ENCODE data around the gene TRABD. TPM values are rescaled to one million over a fixed set of nuclear protein-coding genes. Genes with fewer than 3 reads are reported as not detected.

The TRABD gene
- total RNA-seq, 2 experiments from 2014 or later, result 136 to 138 TPM

DNA sequence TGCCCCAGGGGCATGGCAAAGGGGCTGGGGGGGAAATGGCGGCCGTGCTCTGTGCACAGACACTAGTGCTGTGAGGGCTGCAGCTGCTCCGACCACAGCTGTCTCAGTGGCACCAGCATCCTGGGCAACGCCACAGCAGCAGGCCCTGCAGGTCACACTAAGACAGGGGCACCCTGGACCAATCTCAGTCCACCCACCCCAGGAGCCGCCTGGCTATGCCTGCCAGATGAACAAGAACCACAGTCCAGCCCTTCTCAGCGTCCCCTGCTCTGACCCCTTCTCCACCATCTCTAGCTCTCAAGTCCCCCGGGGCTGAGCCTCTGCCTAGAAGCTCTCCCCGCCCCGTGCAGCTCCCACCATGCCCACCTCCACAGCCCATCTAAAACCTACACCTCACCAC lies 42.7 kb downstream of the TRABD start:
- no peak overlapping the region for H3K4me3 Mint-ChIP-seq
- H3K4me1 Mint-ChIP-seq, result no peaks in the 10 kb centered on the region
- DNase-seq, result no peak
- H3K36me3 Mint-ChIP-seq (ENCODE audit: low read depth), result peaks cover 23% of the 10 kb centered on the region
- no peaks in the 10 kb centered on the region for H3K27me3 Mint-ChIP-seq
- ChIA-PET POLR2A (no interaction called here), CTCF (no interaction called here)
- H3K9me3 Mint-ChIP-seq, result no peaks in the 10 kb centered on the region
- no peak overlapping the region for H3K27ac Mint-ChIP-seq

DNA sequence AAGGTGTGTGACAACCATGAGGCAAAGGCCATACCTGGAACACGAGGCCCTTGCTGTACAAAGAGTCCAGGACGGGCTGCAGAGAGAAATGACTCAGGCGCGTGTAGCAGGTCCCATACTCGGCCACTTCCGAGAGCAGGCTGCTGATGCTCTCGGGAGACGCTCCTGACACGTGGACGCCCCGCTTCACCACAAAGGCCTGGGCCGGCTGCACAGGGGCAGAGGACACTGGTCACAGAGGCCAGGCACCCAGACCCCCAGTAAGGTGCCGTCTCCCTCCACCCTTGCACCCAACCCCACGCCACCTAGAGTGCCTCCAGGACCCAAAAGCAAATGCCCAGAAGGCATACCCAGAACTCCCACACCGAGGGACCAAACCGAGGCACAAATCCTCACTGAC lies 43.7 kb downstream of the TRABD start:
- Mint-ChIP-seq H3K36me3 (ENCODE audit: low read depth) (peaks cover 21% of the 10 kb centered on the region), H3K4me1 (no peaks in the 10 kb centered on the region), H3K27ac (no peak overlapping the region), H3K4me3 (no peak overlapping the region), H3K27me3 (no peaks in the 10 kb centered on the region), H3K9me3 (no peaks in the 10 kb centered on the region)
- POLR2A ChIA-PET, result no interaction called here
- CTCF ChIA-PET, result no interaction called here
- DNase-seq, result no peak

DNA sequence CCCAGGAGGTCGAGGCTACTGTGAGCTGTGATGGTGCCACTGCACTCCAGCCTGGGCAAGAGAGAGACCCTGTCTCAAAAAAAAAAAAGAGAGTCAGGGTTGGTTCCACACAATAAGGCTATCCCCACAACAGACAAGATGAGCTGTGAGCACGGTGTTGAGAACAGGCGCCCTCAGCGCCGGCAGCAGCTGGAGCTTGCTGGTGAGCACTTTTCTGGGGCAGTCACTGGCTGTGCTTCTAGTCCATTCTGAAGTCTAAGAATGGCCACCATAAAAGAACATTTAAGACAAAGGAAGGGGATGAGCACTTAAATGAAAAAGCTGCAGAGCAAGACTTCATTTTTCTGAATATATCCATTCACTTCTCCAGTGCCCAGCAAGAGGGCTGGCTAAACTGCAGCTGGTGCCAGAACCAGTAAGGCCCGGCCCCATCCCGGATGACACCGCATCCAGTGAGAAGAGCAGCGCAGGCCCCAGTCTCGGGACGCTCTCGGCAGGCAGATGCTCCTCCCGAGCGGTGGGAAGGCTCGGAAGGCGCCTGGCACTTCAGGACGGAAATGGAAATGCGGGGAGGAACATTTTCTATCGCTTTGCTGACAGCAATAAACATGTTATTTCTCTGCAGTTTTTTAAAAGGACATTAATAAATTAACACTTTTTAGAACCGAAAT lies 46.9 kb downstream of the TRABD start:
- Mint-ChIP-seq H3K9me3 (peaks cover 7% of the 10 kb centered on the region), H3K4me1 (peaks cover 5% of the 10 kb centered on the region), H3K27ac (no peak overlapping the region), H3K4me3 (no peak overlapping the region), H3K36me3 (ENCODE audit: low read depth) (peaks cover 26% of the 10 kb centered on the region), H3K27me3 (no peaks in the 10 kb centered on the region)
- CTCF ChIA-PET, result interaction anchor here (1.2 to 1.3 kb wide), 2 partner anchors 8 to 109 kb away, joined by 3 read pairs; no protein-coding TSS in a partner anchor
- no peak for DNase-seq
- POLR2A ChIA-PET, result interaction anchor here (1.0 kb wide), 2 partner anchors 12 to 94 kb away, joined by 3 read pairs; no protein-coding TSS in a partner anchor

DNA sequence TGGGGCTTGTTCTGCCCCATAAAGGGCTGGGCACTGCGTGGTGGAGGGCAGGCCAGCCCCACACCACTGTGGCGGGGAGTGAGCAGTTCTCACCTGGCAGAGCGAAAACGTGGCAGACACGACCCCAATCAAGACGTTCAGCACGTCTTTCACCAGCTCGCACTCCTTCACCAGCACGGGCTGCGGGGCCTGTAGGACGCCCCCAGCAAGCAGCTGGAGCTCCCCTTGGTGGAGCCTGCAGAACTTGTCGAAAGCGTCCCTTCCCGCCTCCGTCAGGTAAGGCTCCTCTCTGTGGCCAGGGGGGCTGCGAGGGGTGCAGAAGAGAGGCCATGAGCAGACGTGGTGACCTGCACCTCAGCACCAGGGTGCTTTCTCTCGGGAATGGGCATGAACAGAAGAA lies 47.5 kb downstream of the TRABD start:
- Mint-ChIP-seq H3K36me3 (ENCODE audit: low read depth) (peaks cover 30% of the 10 kb centered on the region), H3K27ac (no peak overlapping the region), H3K4me3 (no peak overlapping the region), H3K27me3 (no peaks in the 10 kb centered on the region), H3K9me3 (peaks cover 7% of the 10 kb centered on the region), H3K4me1 (peaks cover 7% of the 10 kb centered on the region)
- CTCF ChIA-PET, result interaction anchor here (1.3 kb wide), 1 partner anchor 109 kb away, joined by 3 read pairs; no protein-coding TSS in a partner anchor
- DNase-seq, result no peak
- POLR2A ChIA-PET, result no interaction called here

DNA sequence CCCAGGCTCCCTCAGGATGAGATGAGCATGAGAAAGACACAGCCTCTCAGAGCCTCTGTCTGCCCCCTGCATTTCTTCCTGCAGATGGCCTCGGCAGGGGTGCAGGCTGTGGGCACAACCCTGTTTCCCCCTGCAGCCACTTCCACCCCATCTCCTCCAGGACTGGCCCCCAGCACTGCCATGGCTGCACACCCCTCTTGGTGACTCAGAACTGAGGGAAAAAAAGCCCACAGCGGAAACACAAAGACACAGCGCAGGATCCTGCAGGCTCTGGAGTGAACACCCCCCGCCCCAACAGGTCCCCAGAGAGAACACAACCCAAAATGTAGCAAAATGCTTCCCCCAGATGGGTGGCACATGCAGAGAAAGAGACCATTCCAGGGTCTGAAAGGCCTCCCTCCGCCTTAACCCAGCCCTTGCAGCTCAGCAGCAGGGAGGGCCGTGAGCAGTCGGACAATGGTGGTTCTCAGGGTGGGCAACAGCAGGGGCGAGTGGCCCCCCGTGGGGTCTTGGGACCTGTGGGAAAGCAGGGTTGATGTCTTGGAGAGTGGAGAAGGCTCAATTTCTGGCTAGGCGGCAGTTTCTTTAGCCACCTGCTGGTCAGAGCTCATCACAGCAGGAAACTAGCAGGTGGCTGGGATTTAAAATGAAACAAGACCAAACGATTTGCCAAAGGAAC lies 51.2 kb downstream of the TRABD start:
- Mint-ChIP-seq H3K27me3 (no peaks in the 10 kb centered on the region), H3K4me3 (no peak overlapping the region), H3K9me3 (peaks cover 7% of the 10 kb centered on the region), H3K4me1 (peaks cover 17% of the 10 kb centered on the region), H3K27ac (no peak overlapping the region), H3K36me3 (ENCODE audit: low read depth) (peaks cover 24% of the 10 kb centered on the region)
- CTCF ChIA-PET, result interaction anchor here (1.0 to 1.6 kb wide), 4 partner anchors 40 to 105 kb away, joined by 3 to 4 read pairs (median 3); no protein-coding TSS in a partner anchor
- POLR2A ChIA-PET, result interaction anchor here (0.8 to 1.1 kb wide), 2 partner anchors 14 to 46 kb away, joined by 3 to 4 read pairs; partner anchors contain the start of gene HDAC10
- DNase-seq, result no peak

DNA sequence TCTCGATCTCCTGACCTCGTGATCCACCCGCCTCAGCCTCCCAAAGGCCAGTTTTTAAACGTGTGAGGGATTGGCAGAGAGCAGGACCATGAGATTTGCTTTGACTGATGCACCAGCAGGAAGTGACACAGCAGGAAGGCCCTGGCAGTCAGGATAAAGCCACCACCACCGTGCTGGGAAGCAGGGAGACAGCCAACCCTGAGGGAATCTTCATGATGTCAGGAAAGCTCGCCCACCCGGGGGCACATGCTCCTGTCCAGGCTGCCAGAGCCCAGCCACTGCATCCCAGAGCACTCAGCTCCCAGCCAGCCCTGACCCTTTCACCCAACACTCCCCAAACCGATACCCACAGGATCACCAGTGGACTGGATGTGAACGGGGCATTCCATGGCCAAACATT lies 53.0 kb downstream of the TRABD start:
- peaks cover 30% of the 10 kb centered on the region for H3K4me1 Mint-ChIP-seq
- no peak for DNase-seq
- peaks cover 7% of the 10 kb centered on the region for H3K9me3 Mint-ChIP-seq
- ChIA-PET CTCF (interaction anchor here (1.2 to 1.7 kb wide), 3 partner anchors 13 to 259 kb away, joined by 3 to 4 read pairs (median 4); no protein-coding TSS in a partner anchor), POLR2A (no interaction called here)
- H3K27me3 Mint-ChIP-seq, result no peaks in the 10 kb centered on the region
- H3K36me3 Mint-ChIP-seq (ENCODE audit: low read depth), result peaks cover 24% of the 10 kb centered on the region
- H3K4me3 Mint-ChIP-seq, result no peak overlapping the region
- H3K27ac Mint-ChIP-seq, result no peak overlapping the region

DNA sequence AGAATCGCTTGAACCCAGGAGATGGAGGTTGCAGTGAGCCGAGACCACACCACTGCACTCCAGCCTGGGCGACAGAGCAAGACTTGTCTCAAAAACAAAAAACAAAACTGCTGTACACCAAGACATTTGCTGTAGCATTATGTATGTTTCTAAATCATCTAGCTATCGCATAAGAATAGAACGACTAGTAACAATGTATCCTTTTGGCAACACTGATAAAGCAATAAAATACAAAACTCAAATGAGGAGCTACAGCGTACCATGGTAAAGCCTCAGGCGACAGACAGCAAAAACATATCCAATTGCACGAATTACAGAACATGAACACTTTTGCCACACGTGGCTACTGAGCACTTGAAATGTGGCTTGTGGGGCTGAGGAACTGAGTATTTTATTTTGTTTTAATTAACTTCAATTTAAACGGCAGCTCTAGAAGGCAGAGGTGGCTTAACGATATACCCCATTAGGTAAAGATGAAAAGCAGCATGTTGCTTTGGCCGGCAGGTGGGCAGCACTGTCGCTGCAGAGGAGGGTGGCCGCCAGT lies 56.8 kb downstream of the TRABD start:
- Mint-ChIP-seq H3K36me3 (ENCODE audit: low read depth) (peaks cover 17% of the 10 kb centered on the region), H3K4me3 (peak overlapping the region; percentile 98), H3K27me3 (no peaks in the 10 kb centered on the region), H3K27ac (peak overlapping the region; percentile 32), H3K9me3 (no peaks in the 10 kb centered on the region), H3K4me1 (peaks cover 47% of the 10 kb centered on the region)
- CTCF ChIA-PET, result interaction anchor here (0.6 to 2.9 kb wide), 7 partner anchors 9 to 379 kb away, joined by 3 to 25 read pairs (median 6); partner anchors contain the start of gene HDAC10
- no peak for DNase-seq
- POLR2A ChIA-PET, result interaction anchor here (0.7 to 2.8 kb wide), 4 partner anchors 8 to 378 kb away, joined by 3 to 17 read pairs (median 6); partner anchors contain the start of gene HDAC10

DNA sequence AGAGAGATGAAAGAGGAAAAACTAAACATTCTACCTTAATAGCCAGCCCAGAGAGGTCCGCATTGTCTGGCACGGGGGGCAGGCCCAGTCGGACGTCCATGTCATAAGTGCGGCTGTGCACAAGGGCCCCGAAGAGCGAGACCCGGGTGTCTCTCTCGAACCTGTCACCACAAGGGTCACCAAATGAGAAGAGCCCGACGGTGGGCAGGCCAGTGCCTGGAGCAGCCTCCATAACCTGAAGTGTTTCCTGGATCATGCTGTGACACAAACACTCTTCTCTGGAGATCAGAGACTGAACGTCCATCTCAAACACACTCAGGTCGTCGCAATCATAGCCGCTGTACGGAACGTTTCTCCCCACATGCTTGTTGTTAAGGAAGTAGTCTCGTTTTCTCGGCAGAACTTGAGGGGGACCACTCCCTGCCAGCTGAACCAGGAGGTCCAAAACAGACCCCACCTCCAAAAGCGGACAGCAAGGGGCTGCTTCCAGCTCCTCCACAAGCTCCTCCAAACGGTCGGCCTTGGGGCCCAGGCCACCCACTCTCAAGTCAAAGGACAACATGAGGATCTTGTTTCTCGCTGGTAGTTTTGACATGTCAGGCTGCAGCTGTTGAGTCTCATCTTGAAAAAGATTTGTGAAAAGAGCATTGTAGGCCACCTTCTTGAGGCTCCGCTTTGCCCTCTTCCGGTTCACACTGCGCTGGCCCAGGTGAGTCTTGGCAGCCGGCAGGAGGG lies 58.1 kb downstream of the TRABD start:
- Mint-ChIP-seq H3K27ac (peak overlapping the region; percentile 99), H3K4me3 (peak overlapping the region; percentile 98), H3K27me3 (no peaks in the 10 kb centered on the region), H3K36me3 (ENCODE audit: low read depth) (peaks cover 17% of the 10 kb centered on the region), H3K9me3 (no peaks in the 10 kb centered on the region), H3K4me1 (peaks cover 51% of the 10 kb centered on the region)
- no peak for DNase-seq
- ChIA-PET POLR2A (interaction anchor here (0.6 to 2.8 kb wide), 14 partner anchors 11 to 377 kb away, joined by 3 to 17 read pairs (median 4); partner anchors contain the start of genes CHKB, LMF2, NCAPH2 and SCO2), CTCF (interaction anchor here (0.8 to 2.9 kb wide), 10 partner anchors 8 to 282 kb away, joined by 3 to 25 read pairs (median 3); partner anchors contain the start of genes HDAC10 and SCO2)

DNA sequence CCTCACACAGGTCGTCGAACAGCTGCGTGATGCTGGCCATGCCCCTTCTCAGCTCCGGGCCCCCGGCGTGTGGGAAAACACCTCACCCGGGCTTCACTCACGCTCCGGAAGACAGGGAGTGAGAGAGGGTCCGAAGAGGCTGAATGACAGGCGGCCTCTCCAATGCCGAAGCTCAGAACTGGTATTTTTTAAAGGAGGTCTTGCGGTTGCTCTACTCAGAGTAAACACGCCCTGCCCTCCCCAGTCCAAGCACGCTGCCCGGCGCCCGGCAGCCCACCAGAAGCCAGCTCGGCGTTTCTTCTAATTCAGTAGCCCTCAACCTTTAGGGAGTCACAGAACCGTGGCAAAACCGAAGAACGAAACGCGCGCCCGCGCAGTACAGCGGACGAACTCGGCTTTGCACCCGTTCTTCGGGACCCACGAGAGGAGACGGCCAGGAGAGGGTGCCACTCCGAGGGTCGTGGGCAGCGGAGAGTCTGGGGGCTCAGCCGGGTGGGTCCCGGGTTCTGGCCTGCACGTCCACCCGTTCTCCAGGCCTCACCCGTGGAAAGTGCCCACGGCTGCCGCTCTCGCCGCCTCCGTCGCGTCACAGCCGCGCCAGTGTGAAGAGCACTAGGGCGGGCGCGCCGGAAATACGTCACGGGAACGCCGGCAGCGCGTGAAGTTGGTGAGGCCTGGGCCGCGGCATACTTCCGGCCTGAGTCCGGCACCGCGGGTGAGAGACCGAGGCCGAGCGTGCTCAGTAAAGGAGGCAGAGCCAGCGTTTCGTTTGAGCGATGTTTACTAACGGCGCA lies 58.9 kb downstream of the TRABD start, which contains the start of gene TUBGCP6:
TSS of gene TUBGCP6 (minus strand) at position 604 of the 794 bp plus-strand sequence. CDS start at position 40, 564 bp downstream.
- ChIA-PET POLR2A (interaction anchor here (0.6 to 2.8 kb wide), 14 partner anchors 12 to 376 kb away, joined by 3 to 17 read pairs (median 4); partner anchors contain the start of genes CHKB, LMF2, NCAPH2 and SCO2), CTCF (interaction anchor here (0.8 to 1.4 kb wide), 8 partner anchors 29 to 281 kb away, joined by 3 to 7 read pairs (median 3); partner anchors contain the start of gene SCO2)
- Mint-ChIP-seq H3K27ac (peak within 1 kb of the TSS; percentile 99), H3K36me3 (ENCODE audit: low read depth) (peaks cover 17% of the 10 kb centered on the region), H3K4me3 (peak within 1 kb of the TSS; percentile 98), H3K4me1 (peaks cover 51% of the 10 kb centered on the region), H3K27me3 (no peaks in the 10 kb centered on the region), H3K9me3 (no peaks in the 10 kb centered on the region)
- peak; percentile 94 for DNase-seq

DNA sequence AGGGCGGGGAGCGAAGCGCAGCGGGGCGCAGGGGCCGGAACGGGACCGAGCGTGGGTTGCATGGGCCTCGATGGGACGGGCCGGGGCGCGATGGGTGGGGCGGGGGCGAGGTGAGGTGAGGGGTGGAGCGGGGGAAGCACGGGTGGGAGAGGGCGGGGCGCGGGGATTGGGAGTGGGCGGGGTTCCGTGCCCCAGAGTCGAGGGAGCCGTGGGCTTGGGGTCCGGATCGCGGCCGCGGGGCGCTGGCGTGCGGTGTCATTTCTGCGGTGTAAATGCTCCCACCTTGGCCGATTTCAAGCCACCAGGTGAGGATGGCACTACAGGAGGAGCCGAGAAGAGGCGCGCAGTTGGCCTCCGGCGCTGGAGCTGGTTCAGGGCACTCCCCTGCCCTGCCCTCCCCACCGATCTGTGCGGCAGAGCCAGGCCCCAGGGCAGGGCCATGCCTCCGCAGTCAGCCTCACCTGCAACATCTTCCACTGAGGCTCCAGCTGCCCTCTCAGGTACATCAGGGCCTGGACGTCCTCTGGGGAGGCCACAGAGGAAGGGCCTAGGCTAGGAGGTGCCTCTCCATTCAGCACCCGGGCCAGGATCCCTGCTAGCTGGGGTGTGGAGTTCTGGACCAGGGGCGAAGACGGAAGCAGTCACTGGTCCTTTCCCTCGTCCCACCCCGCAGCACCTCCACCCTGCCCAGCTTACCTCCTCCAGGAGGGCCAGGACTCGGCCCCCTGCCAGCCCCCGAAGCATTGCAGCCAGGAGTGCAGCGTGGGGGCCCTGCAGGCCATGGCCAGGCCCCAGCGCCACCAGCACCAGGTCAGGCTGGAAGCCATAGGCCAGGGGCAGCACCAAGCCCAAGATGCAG lies 59.7 kb downstream of the TRABD start:
- peaks cover 59% of the 10 kb centered on the region for H3K4me1 Mint-ChIP-seq

More for the DNA sequence above, 59.7 kb downstream of the TRABD start:
- Mint-ChIP-seq H3K27me3 (no peaks in the 10 kb centered on the region), H3K27ac (peak overlapping the region; percentile 99), H3K9me3 (no peaks in the 10 kb centered on the region), H3K4me3 (peak overlapping the region; percentile 98), H3K36me3 (ENCODE audit: low read depth) (peaks cover 15% of the 10 kb centered on the region)
- POLR2A ChIA-PET, result interaction anchor here (1.3 to 1.4 kb wide), 3 partner anchors 18 to 280 kb away, joined by 3 to 7 read pairs (median 4); partner anchors contain the start of gene SCO2
- CTCF ChIA-PET, result no interaction called here
- no peak for DNase-seq
